GM21367 (cell line): ENCODE data around the gene STXBP3.
"Not testable (repeated sequence)": the region's sequence is repeated elsewhere in the genome, so short reads cannot be mapped to it uniquely, and the experiment has no call there.

Experiments used
- ATAC-seq: cut with Tn5 transposase; IDR thresholded peaks from one replicate; pipeline ENCODE4 v1.9.1; 2021; ENCODE audit not compliant: unreplicated experiment

Gene STXBP3

GRCh38 chr1:108746382-108747170 lies at the start of gene STXBP3:
Gene STXBP3 (plus strand): TSS chr1:108746674. CDS start chr1:108746738, 64 bp downstream.
- ATAC-seq: peak; percentile 82

GRCh38 chr1:108699375-108700332 lies 46.8 kb upstream of the STXBP3 start:
- no peak for ATAC-seq

- no peak for ATAC-seq
These were observed 45.2 kb upstream of the STXBP3 start for GRCh38 chr1:108701176-108701849.

GRCh38 chr1:108702109-108702508 lies 44.4 kb upstream of the STXBP3 start:
- not testable (repeated sequence) for ATAC-seq

- ATAC-seq: no peak
These were observed 42.5 kb upstream of the STXBP3 start for GRCh38 chr1:108703939-108704338.

- ATAC-seq: no peak
These were observed 42.0 kb upstream of the STXBP3 start for GRCh38 chr1:108704496-108704895.

GRCh38 chr1:108706643-108707042 lies 39.8 kb upstream of the STXBP3 start:
- ATAC-seq: no peak

- ATAC-seq: no peak
These were observed 37.5 kb upstream of the STXBP3 start for GRCh38 chr1:108708691-108709660.

GRCh38 chr1:108712606-108713150 lies 33.8 kb upstream of the STXBP3 start, which contains the start of gene FNDC7:
Gene FNDC7 (plus strand): TSS chr1:108712908. CDS start chr1:108712934, 26 bp downstream.
- no peak for ATAC-seq

- ATAC-seq: no peak
These were observed 30.5 kb upstream of the STXBP3 start for GRCh38 chr1:108715932-108716331.

GRCh38 chr1:108716437-108717230 lies 29.8 kb upstream of the STXBP3 start:
- no peak for ATAC-seq

- no peak for ATAC-seq
These were observed 28.6 kb upstream of the STXBP3 start for GRCh38 chr1:108717774-108718316.

- no peak for ATAC-seq
These were observed 27.4 kb upstream of the STXBP3 start for GRCh38 chr1:108718927-108719655.

- no peak for ATAC-seq
These were observed 26.6 kb upstream of the STXBP3 start for GRCh38 chr1:108719656-108720435.

GRCh38 chr1:108722292-108722691 lies 24.2 kb upstream of the STXBP3 start:
- ATAC-seq: no peak

- no peak for ATAC-seq
These were observed 20.6 kb upstream of the STXBP3 start for GRCh38 chr1:108725906-108726305.

- ATAC-seq: no peak
These were observed 18.0 kb upstream of the STXBP3 start for GRCh38 chr1:108728327-108728923.
